Erythroblast (primary cell): ENCODE data around the gene BBS2.

Experiments
- DNase-seq, 2 experiments: peaks; one replicate each; lab custom pipeline; 2025; lab: John Stamatoyannopoulos, UW
- GATA1 ChIP-seq: IDR thresholded peaks from 2 replicates; pipeline ENCODE4 v1.6.1; 2011; ENCODE audit warnings: low read depth, mild to moderate bottlenecking, control low read depth, low read length, moderate library complexity
- POLR2A ChIP-seq: IDR thresholded peaks from 2 replicates; pipeline ENCODE4 v1.6.1; 2011; ENCODE audit warnings: mild to moderate bottlenecking, low read length

Gene BBS2

GRCh38 chr16:56519459-56520250 lies at the start of gene BBS2:
Gene BBS2, minus strand, starts transcription at chr16:56520024. Its CDS starts 162 bp downstream, at chr16:56519862.
- TF ChIP-seq POLR2A (peak; percentile 68), GATA1 (no peak)

GRCh38 chr16:56564793-56565477 lies 45.1 kb upstream of the BBS2 start, which contains the start of gene MT4:
Gene MT4, plus strand, starts transcription at chr16:56565073. Its CDS starts 56 bp downstream, at chr16:56565129.
- DNase-seq, result no peak
- TF ChIP-seq POLR2A, result no peak

More at GRCh38 chr16:56519459-56520250, at the start of gene BBS2:
- peak; percentile 84 to 88 for DNase-seq

- TF ChIP-seq POLR2A (no peak), GATA1 (no peak)
- DNase-seq, result no peak
These were observed 41.3 kb upstream of the BBS2 start for GRCh38 chr16:56561126-56561525.

- TF ChIP-seq POLR2A (no peak), GATA1 (no peak)
- DNase-seq, result no peak
These were observed 40.6 kb upstream of the BBS2 start for GRCh38 chr16:56560447-56560846.

GRCh38 chr16:56559109-56559508 lies 39.3 kb upstream of the BBS2 start:
- DNase-seq, result no peak
- TF ChIP-seq POLR2A, result no peak
- no peak for TF ChIP-seq GATA1

- no peak for DNase-seq
These were observed 38.4 kb upstream of the BBS2 start for GRCh38 chr16:56558024-56558747.

GRCh38 chr16:56554441-56554840 lies 34.6 kb upstream of the BBS2 start:
- TF ChIP-seq GATA1 (no peak), POLR2A (no peak)
- DNase-seq, result no peak

More at GRCh38 chr16:56558024-56558747, 38.4 kb upstream of the BBS2 start:
- no peak for TF ChIP-seq POLR2A
- TF ChIP-seq GATA1, result no peak

GRCh38 chr16:56551796-56552738 lies 32.2 kb upstream of the BBS2 start:
- DNase-seq, result no peak
- no peak for TF ChIP-seq GATA1
- no peak for TF ChIP-seq POLR2A

GRCh38 chr16:56549744-56550385 lies 30.0 kb upstream of the BBS2 start:
- TF ChIP-seq POLR2A, result no peak
- no peak for TF ChIP-seq GATA1
- DNase-seq, result no peak

- no peak for TF ChIP-seq GATA1
- no peak for TF ChIP-seq POLR2A
These were observed 29.3 kb upstream of the BBS2 start for GRCh38 chr16:56549161-56549560.

GRCh38 chr16:56547949-56548567 lies 28.2 kb upstream of the BBS2 start:
- no peak for DNase-seq

More at GRCh38 chr16:56549161-56549560, 29.3 kb upstream of the BBS2 start:
- no peak for DNase-seq

More at GRCh38 chr16:56547949-56548567, 28.2 kb upstream of the BBS2 start:
- no peak for TF ChIP-seq GATA1
- TF ChIP-seq POLR2A, result no peak
